NCI-H226 (cell line): ENCODE data around the gene CHD2.

Experiments
- DNase-seq: peaks from one replicate; pipeline ENCODE4 v3.0.0-alpha.2; 2015

The CHD2 gene

GRCh38 chr15:92963794-92964193 lies 63.7 kb downstream of the CHD2 start:
- no peak for DNase-seq

GRCh38 chr15:92968926-92969651 lies 69.0 kb downstream of the CHD2 start:
- DNase-seq = no peak

GRCh38 chr15:92970656-92971055 lies 70.5 kb downstream of the CHD2 start:
- DNase-seq = no peak

- DNase-seq = no peak
These were observed 71.0 kb downstream of the CHD2 start for GRCh38 chr15:92971081-92971480.

- DNase-seq = no peak
These were observed 71.6 kb downstream of the CHD2 start for GRCh38 chr15:92971713-92972112.

- no peak for DNase-seq
These were observed 74.2 kb downstream of the CHD2 start for GRCh38 chr15:92974183-92974915.

- peak; percentile 34 for DNase-seq
These were observed 79.0 kb downstream of the CHD2 start for GRCh38 chr15:92979011-92979701.

- no peak for DNase-seq
These were observed 81.2 kb downstream of the CHD2 start for GRCh38 chr15:92981333-92981732.

GRCh38 chr15:92984161-92984560 lies 84.0 kb downstream of the CHD2 start:
- no peak for DNase-seq

- DNase-seq = no peak
These were observed 89.3 kb downstream of the CHD2 start for GRCh38 chr15:92989470-92989869.

- DNase-seq = no peak
These were observed 89.9 kb downstream of the CHD2 start for GRCh38 chr15:92990031-92990430.

GRCh38 chr15:92992720-92993119 lies 92.6 kb downstream of the CHD2 start:
- DNase-seq = no peak

GRCh38 chr15:92997821-92998220 lies 97.7 kb downstream of the CHD2 start:
- DNase-seq = no peak

- no peak for DNase-seq
These were observed 101.0 kb downstream of the CHD2 start for GRCh38 chr15:93001156-93001555.

- no peak for DNase-seq
These were observed 101.8 kb downstream of the CHD2 start for GRCh38 chr15:93001881-93002280.

GRCh38 chr15:93005133-93005532 lies 105.0 kb downstream of the CHD2 start:
- no peak for DNase-seq

- DNase-seq = no peak
These were observed 107.9 kb downstream of the CHD2 start for GRCh38 chr15:93007994-93008393.

GRCh38 chr15:93012786-93013185 lies 112.7 kb downstream of the CHD2 start:
- DNase-seq = no peak

- no peak for DNase-seq
These were observed 117.4 kb downstream of the CHD2 start for GRCh38 chr15:93017526-93017925.

- DNase-seq = no peak
These were observed 118.5 kb downstream of the CHD2 start for GRCh38 chr15:93018574-93018973.

- no peak for DNase-seq
These were observed 119.0 kb downstream of the CHD2 start for GRCh38 chr15:93019090-93019489.

GRCh38 chr15:93019971-93020370 lies 119.8 kb downstream of the CHD2 start:
- DNase-seq = no peak

GRCh38 chr15:93020976-93021772 lies 121.0 kb downstream of the CHD2 start:
- no peak for DNase-seq
